ENCODE data around the gene IP6K1. TPM values are rescaled to one million over a fixed set of nuclear protein-coding genes. Genes with fewer than 3 reads are reported as not detected.

IP6K1 gene
- total RNA-seq, 6 experiments from 2014 or later = 12.6 to 19.6 (median 16.2) TPM

DNA sequence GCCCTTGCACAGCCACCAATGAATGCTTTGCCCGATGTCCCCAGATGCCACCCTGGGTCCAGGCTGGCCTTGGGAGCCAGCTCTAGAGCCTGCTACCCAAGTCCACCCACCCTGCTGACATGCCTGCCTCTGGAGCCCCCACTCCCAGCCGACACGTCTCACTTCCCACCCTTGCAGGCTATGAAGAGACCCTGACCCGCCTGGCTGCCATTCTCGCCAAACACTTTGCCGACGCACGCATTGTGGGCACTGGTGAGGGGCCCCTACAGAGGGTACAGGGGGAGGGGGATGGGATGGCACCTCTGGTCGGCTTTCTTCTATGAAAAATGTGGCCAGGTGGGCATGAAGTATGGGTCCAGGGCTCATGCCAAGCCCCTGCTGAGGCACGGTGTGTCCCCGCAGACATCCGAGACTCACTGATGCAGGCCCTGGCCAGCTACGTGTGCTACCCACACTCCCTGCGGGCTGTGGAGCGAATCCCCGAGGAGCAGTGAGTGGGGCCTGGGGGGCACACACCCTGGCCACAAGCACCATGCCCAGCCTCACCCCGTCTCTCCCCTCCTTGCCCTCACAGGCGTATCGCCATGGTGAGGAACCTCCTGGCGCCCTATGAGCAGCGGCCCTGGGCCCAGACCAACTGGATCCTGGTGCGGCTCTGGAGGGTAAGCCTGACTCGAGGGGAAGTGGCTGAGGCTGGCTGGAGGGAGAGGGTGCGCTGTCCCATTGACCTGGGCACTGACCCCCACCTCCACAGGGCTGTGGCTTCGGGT lies 72.8 kb downstream of the IP6K1 start:
- 96% methylated on average over 8 of the region's 25 CpGs for WGBS (ENCODE audit: insufficient coverage, low coverage, low lambda C conversion rate, missing lambda C conversion rate)

DNA sequence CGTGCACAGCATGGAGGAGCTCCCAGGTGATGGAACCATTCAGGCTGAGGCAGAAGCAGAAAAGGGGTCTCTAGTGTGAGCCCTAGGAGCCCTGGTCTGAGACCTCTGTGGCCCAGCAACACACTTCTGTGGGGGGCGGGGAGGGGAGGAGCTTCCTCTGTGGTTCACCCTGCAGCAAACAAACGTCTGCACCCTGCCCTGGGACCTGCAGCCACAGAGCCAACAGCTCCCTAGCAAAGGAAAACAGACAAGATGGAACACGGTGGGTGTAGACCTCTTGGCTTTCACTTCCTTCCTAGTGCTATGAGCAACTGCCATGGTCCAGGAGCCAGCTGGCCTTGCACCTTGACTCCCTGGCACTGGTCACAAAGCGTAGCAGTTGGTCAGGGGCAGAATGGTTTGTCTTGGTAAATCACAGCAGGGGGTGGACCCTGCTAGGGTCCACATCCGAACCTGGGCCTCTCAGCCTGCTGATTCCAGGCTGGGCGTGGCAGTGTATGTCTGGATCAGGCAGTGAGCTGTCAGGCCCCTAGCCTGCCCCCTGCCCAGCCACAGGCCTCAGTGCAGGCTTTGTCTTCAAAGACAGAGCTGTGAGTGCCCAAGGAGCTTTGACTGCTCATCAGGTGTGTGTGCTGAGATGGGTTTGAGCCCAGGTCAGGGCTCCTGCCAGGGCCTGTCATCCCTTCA lies 73.6 kb downstream of the IP6K1 start:
- Histone ChIP-seq H3K36me3 (peaks cover 0 to 25% (median 5%) of the 10 kb centered on the region in 4 donors), H3K27me3 (no peaks in the 10 kb centered on the region), H3K27ac (no peak overlapping the region), H3K9me3 (no peaks in the 10 kb centered on the region), H3K4me3 (no peak overlapping the region), H3K4me1 (no peaks in the 10 kb centered on the region)
- DNase-seq (peak in 1 of 3 donors; percentile 39), ATAC-seq (peak in 1 of 4 donors; percentile 12)
- TF ChIP-seq, protein P1, sequence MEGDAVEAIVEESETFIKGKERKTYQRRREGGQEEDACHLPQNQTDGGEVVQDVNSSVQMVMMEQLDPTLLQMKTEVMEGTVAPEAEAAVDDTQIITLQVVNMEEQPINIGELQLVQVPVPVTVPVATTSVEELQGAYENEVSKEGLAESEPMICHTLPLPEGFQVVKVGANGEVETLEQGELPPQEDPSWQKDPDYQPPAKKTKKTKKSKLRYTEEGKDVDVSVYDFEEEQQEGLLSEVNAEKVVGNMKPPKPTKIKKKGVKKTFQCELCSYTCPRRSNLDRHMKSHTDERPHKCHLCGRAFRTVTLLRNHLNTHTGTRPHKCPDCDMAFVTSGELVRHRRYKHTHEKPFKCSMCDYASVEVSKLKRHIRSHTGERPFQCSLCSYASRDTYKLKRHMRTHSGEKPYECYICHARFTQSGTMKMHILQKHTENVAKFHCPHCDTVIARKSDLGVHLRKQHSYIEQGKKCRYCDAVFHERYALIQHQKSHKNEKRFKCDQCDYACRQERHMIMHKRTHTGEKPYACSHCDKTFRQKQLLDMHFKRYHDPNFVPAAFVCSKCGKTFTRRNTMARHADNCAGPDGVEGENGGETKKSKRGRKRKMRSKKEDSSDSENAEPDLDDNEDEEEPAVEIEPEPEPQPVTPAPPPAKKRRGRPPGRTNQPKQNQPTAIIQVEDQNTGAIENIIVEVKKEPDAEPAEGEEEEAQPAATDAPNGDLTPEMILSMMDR (IDR thresholded peaks at IDR 0.05) = no peak
- no peak for TF ChIP-seq POLR2A (IDR thresholded peaks at IDR 0.05)
- no CpG with 5 or more reads among the region's 7 CpGs for WGBS (ENCODE audit: insufficient coverage, low coverage, low lambda C conversion rate, missing lambda C conversion rate)
- intact Hi-C loops (cut with DNase I) = no loop called here

More for the DNA sequence above, 72.8 kb downstream of the IP6K1 start:
- no peaks in the 10 kb centered on the region for H3K9me3 ChIP-seq
- TF ChIP-seq POLR2A (IDR thresholded peaks at IDR 0.05) = no peak
- TF ChIP-seq, protein P1 (IDR thresholded peaks at IDR 0.05) = no peak
- ATAC-seq (no peak), DNase-seq (peak in 1 of 3 donors; percentile 38)
- H3K4me3 ChIP-seq = no peak overlapping the region
- H3K27ac ChIP-seq = no peak overlapping the region
- H3K27me3 ChIP-seq = no peaks in the 10 kb centered on the region
- no peaks in the 10 kb centered on the region for H3K4me1 ChIP-seq
- H3K36me3 ChIP-seq = peaks cover 0 to 22% (median 5%) of the 10 kb centered on the region in 4 donors
- intact Hi-C loops (cut with DNase I) = no loop called here

DNA sequence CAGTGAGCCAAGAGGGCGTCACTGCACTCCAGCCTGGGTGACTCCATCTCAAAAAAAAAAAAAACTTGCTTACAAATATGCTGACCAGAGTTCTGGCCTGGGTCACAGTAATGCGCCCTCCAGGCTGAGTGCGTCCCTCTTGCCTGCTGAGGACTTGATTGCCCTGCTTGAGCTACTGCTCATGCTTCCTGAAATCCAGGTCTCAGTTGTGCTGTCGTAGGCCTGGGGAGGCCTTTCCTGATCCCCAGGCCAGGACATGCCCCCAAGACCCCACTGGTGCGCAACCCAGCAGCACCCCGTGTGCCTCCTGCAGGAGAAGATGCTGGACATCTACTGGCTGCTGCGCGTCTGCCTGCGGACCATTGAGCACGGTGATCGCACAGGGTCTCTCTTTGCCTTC lies 74.2 kb downstream of the IP6K1 start:
- no peaks in the 10 kb centered on the region for H3K27me3 ChIP-seq
- H3K4me3 ChIP-seq = no peak overlapping the region
- intact Hi-C loops (cut with DNase I) = no loop called here
- no peaks in the 10 kb centered on the region for H3K4me1 ChIP-seq
- H3K36me3 ChIP-seq = peaks cover 0 to 25% (median 5%) of the 10 kb centered on the region in 4 donors
- no peak overlapping the region for H3K27ac ChIP-seq
- ATAC-seq (no peak), DNase-seq (peak in 1 of 3 donors; percentile 31)
- no peaks in the 10 kb centered on the region for H3K9me3 ChIP-seq
- WGBS (ENCODE audit: insufficient coverage, low coverage, low lambda C conversion rate, missing lambda C conversion rate) = 91% methylated on average over 5 of the region's 11 CpGs
- no peak for TF ChIP-seq POLR2A (IDR thresholded peaks at IDR 0.05)
- TF ChIP-seq, protein P1 (IDR thresholded peaks at IDR 0.05) = no peak

DNA sequence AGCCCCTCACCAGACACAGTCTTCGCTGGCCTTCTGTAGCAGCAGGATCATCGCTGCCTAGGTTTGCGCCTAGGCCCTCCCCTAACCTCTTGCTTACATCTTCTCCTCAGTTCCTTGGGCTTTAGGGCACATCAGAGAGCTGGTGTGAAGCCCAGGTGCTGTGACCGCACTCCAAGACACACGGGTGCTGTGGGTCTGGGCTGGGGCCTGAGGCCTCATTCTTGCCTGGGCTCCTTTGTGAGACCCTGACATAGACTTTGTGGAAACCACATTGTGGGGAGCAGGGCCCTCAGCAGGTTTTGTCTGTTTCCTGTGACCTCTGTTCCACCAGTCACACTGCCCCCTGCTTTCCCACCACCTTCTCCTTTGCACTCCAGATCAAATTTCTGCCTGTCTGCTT lies 74.9 kb downstream of the IP6K1 start:
- DNase-seq (no peak), ATAC-seq (no peak)
- no peaks in the 10 kb centered on the region for H3K4me1 ChIP-seq
- no peak overlapping the region for H3K4me3 ChIP-seq
- WGBS (ENCODE audit: insufficient coverage, low coverage, low lambda C conversion rate, missing lambda C conversion rate) = 91% methylated on average over 3 of the region's 5 CpGs
- H3K9me3 ChIP-seq = no peaks in the 10 kb centered on the region
- TF ChIP-seq POLR2A (IDR thresholded peaks at IDR 0.05) = no peak
- TF ChIP-seq, protein P1 (IDR thresholded peaks at IDR 0.05) = no peak
- intact Hi-C loops (cut with DNase I) = no loop called here
- H3K36me3 ChIP-seq = peaks cover 0 to 26% (median 7%) of the 10 kb centered on the region in 4 donors
- no peak overlapping the region for H3K27ac ChIP-seq
- no peaks in the 10 kb centered on the region for H3K27me3 ChIP-seq
